Activated T-helper 17 cell treated with anti-CD3 and anti-CD28 coated beads, Interleukin-2, amount 50 U/mL, for 72 hours (primary cell): Measurements from ENCODE around the gene RPH3AL. TPM values are rescaled to one million over a fixed set of nuclear protein-coding genes. Genes with fewer than 3 reads are reported as not detected.
A peak's percentile ranks its signal among the peaks of the same experiment; 100 is the strongest.

Source experiments
- ATAC-seq: fragments of 150-1000 bp; cut with Tn5 transposase; replicated peaks from 2 replicates; pipeline ENCODE4 v1.10.0; 2021; ENCODE audit warnings: mild to moderate bottlenecking, moderate library complexity
- H3K27ac Mint-ChIP-seq: one replicate; pipeline ENCODE4 v1.8.0; 2022; ENCODE audit warnings: mixed read lengths
- H3K27me3 Mint-ChIP-seq: one replicate; pipeline ENCODE4 v1.8.0; 2022; ENCODE audit warnings: mixed read lengths
- H3K36me3 Mint-ChIP-seq: one replicate; pipeline ENCODE4 v1.8.0; 2022; ENCODE audit warnings: low read depth, mild to moderate bottlenecking, mixed read lengths
- H3K4me1 Mint-ChIP-seq: one replicate; pipeline ENCODE4 v1.8.0; 2022; ENCODE audit warnings: mixed read lengths
- H3K4me3 Mint-ChIP-seq: one replicate; pipeline ENCODE4 v1.8.0; 2022; ENCODE audit warnings: mild to moderate bottlenecking, mixed read lengths
- H3K9me3 Mint-ChIP-seq: one replicate; pipeline ENCODE4 v1.8.0; 2022; ENCODE audit warnings: mixed read lengths
- total RNA-seq, 2 donors: library from RNA; stranded (reverse); gene quantifications; one replicate each; pipeline ENCODE4 v1.2.3, GENCODE V29; 2022

The RPH3AL gene
- total RNA-seq, 2 donors from 2014 or later = 1.9 to 2.5 TPM

DNA sequence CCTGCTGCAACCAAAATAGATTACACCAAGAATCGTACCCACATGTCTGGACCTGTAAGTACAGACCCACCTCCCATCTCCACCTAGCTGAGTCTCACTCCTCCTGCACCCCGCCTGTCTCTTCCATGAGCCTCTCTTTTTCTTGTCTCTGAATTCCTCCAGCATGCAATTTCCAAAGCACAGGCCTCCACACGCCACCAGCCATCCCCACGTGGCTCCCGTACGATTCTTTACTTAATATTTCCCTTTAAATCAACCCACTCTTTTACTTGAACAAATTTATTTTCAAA, 1.2 kb downstream of the RPH3AL start:
- Mint-ChIP-seq H3K4me3 (no peak overlapping the region), H3K27ac (peak overlapping the region; percentile 13), H3K4me1 (no peaks in the 10 kb centered on the region), H3K9me3 (peaks cover under 1% of the 10 kb centered on the region), H3K27me3 (no peaks in the 10 kb centered on the region), H3K36me3 (no peaks in the 10 kb centered on the region)
- no peak for ATAC-seq

DNA sequence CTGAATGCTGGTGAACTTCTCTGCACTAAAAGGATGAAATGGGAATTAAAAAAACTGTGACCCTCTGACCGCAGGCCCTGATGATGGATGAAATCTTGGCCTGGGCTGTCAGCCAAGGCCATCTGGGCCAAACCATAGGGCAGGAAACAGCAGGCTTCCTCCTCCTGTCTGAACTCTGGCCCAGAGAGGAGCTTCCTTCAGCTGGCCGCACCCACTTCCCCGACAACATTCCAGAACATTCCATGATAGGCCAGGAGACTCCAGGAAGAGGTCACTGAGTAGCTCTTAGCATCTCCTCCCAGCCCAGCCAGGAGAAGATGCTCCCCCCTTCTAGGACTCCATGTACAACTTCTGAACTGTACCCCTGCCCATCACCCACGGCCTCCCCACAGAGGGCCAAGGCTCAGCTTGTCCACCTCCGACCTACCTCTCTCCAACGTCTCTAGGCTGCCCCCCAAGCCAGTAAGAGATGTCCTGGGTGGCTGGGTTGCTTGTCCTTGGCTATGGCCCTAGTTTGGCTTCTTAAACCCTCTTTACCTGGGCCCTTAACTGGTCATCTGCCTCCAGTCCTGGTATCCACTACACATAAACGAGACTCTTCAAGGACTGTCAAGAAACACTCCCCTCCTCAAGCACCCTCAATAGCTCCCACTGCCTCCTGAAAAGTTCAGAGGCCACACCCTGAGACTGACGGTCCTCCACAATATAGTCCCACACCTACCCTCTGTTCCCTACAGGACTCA, 1.7 kb downstream of the RPH3AL start:
- Mint-ChIP-seq H3K4me1 (no peaks in the 10 kb centered on the region), H3K27ac (peak overlapping the region; percentile 13), H3K36me3 (no peaks in the 10 kb centered on the region), H3K9me3 (no peaks in the 10 kb centered on the region), H3K27me3 (no peaks in the 10 kb centered on the region), H3K4me3 (no peak overlapping the region)
- ATAC-seq = no peak

GRCh38 chr17:349666-350065, 2.9 kb downstream of the RPH3AL start:
- Mint-ChIP-seq H3K9me3 (no peaks in the 10 kb centered on the region), H3K4me1 (no peaks in the 10 kb centered on the region), H3K4me3 (no peak overlapping the region), H3K27me3 (no peaks in the 10 kb centered on the region), H3K27ac (no peak overlapping the region), H3K36me3 (no peaks in the 10 kb centered on the region)
- ATAC-seq = no peak

GRCh38 chr17:348692-349425, 3.7 kb downstream of the RPH3AL start:
- ATAC-seq = no peak
- H3K27me3 Mint-ChIP-seq = no peaks in the 10 kb centered on the region
- no peak overlapping the region for H3K27ac Mint-ChIP-seq
- no peaks in the 10 kb centered on the region for H3K36me3 Mint-ChIP-seq
- H3K4me3 Mint-ChIP-seq = no peak overlapping the region
- H3K4me1 Mint-ChIP-seq = no peaks in the 10 kb centered on the region
- H3K9me3 Mint-ChIP-seq = peaks cover 4% of the 10 kb centered on the region

- H3K27ac Mint-ChIP-seq = no peak overlapping the region
- H3K27me3 Mint-ChIP-seq = no peaks in the 10 kb centered on the region
- no peaks in the 10 kb centered on the region for H3K36me3 Mint-ChIP-seq
- ATAC-seq = no peak
- H3K9me3 Mint-ChIP-seq = peaks cover 4% of the 10 kb centered on the region
- no peaks in the 10 kb centered on the region for H3K4me1 Mint-ChIP-seq
- no peak overlapping the region for H3K4me3 Mint-ChIP-seq
These were observed 4.6 kb downstream of the RPH3AL start for GRCh38 chr17:348012-348411.

- no peak overlapping the region for H3K4me3 Mint-ChIP-seq
- H3K9me3 Mint-ChIP-seq = peaks cover 4% of the 10 kb centered on the region
- H3K27me3 Mint-ChIP-seq = no peaks in the 10 kb centered on the region
- H3K4me1 Mint-ChIP-seq = no peaks in the 10 kb centered on the region
- H3K36me3 Mint-ChIP-seq = no peaks in the 10 kb centered on the region
- no peak overlapping the region for H3K27ac Mint-ChIP-seq
- ATAC-seq = no peak
These were observed 5.2 kb downstream of the RPH3AL start for GRCh38 chr17:347309-347899.

DNA sequence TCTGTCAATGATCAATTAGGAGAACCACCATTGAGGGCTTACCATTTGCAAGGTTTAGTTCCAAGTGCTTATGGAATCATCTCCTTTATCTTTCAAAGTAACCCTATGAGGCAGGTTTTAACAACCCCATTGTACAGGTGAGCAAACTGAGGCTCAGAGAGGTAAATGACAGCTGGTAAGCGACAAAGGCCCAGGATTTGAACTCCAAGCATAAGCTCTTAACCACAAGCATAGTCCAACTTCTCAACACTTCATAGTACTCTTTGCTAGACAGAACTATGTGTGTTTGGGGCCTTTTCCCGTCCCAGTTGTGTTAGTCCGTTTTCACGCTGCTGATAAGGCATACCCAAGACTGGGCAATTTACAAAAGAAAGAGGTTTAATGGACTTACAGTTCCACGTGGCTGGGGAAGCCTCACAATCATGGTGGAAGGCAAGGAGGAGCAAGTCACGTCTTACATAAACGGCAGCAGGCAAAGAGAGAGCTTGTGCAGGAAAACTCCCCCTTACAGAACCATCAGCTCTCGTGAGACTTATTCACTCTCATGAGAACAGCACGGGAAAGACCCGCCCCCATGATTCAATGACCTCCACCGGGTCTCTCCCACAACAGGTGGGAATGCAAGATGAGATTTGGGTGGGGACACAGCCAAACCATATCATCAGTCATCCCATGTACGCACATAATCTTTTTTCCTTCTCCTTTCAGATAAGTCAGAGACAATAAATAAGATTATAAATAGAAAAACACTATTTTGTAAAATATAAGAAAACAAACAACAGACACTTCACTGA, 6.4 kb downstream of the RPH3AL start:
- no peak for ATAC-seq
- no peaks in the 10 kb centered on the region for H3K36me3 Mint-ChIP-seq
- peaks cover 4% of the 10 kb centered on the region for H3K9me3 Mint-ChIP-seq
- H3K4me1 Mint-ChIP-seq = no peaks in the 10 kb centered on the region
- H3K27ac Mint-ChIP-seq = no peak overlapping the region
- no peak overlapping the region for H3K4me3 Mint-ChIP-seq
- no peaks in the 10 kb centered on the region for H3K27me3 Mint-ChIP-seq

DNA sequence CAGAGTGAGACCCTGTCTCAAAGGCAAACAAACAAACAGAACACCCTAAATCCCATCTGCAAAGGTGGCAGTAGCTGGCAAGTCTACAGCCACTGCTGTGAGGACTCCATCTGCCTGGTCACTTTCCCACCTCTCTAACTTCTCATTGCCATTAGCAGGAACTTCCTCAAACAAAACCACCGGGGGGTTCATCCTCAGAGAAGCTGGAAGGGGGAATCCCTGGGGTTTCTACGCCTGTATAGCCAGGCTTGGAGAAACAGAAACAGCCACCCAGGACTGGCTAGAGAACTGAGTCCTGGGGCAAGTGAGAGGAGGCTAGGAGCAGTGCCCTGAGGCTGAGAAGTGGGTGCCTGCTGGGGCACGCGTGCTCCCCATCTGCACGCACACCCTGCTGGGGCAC, 7.3 kb downstream of the RPH3AL start:
- H3K9me3 Mint-ChIP-seq = peaks cover 4% of the 10 kb centered on the region
- H3K4me1 Mint-ChIP-seq = no peaks in the 10 kb centered on the region
- H3K4me3 Mint-ChIP-seq = no peak overlapping the region
- no peak overlapping the region for H3K27ac Mint-ChIP-seq
- H3K27me3 Mint-ChIP-seq = no peaks in the 10 kb centered on the region
- no peaks in the 10 kb centered on the region for H3K36me3 Mint-ChIP-seq
- ATAC-seq = no peak

- peaks cover 4% of the 10 kb centered on the region for H3K9me3 Mint-ChIP-seq
- H3K27me3 Mint-ChIP-seq = no peaks in the 10 kb centered on the region
- no peaks in the 10 kb centered on the region for H3K36me3 Mint-ChIP-seq
- H3K4me3 Mint-ChIP-seq = no peak overlapping the region
- H3K27ac Mint-ChIP-seq = no peak overlapping the region
- no peak for ATAC-seq
- H3K4me1 Mint-ChIP-seq = no peaks in the 10 kb centered on the region
These were observed 8.5 kb downstream of the RPH3AL start for GRCh38 chr17:343875-344752.

DNA sequence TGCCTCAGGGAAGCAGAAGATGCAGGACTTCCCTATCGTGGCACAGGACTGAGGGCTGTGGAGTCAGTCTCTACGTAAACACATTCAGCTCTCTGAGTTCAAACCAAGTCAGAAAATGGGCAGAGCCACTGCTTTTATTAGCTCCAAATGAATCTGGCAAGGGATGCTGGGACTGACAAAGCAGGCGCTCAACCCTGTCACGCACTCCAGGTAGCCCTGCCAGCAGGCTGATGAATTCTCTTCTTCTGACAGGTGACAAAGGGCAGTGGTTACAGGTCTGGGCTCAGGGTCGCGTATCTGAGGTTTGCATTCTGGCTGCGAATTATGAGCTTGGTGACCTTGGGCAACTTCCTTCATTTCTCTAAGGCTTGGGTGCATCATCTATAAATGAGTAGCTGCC, 9.4 kb downstream of the RPH3AL start:
- H3K4me3 Mint-ChIP-seq = no peak overlapping the region
- H3K9me3 Mint-ChIP-seq = peaks cover 4% of the 10 kb centered on the region
- H3K27ac Mint-ChIP-seq = no peak overlapping the region
- no peaks in the 10 kb centered on the region for H3K27me3 Mint-ChIP-seq
- H3K36me3 Mint-ChIP-seq = no peaks in the 10 kb centered on the region
- no peaks in the 10 kb centered on the region for H3K4me1 Mint-ChIP-seq
- no peak for ATAC-seq

DNA sequence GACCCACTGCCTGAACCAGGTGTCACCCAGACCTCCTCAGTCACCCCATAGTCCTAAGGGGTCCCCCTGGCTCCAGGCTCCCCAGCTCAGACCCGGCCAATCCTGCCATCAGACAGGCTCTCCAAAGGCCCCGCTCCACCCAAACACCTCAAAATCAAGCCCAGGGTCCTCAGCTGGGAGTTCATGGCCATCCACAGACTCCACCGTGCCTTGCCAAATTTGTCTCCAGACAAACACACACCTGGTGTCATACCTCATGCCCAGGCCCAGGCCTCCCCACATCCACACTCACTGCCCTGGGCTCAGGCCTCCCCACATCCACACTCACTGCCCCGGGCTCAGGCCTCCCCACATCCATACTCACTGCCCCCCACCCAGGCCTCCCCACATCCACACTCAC, 12.5 kb downstream of the RPH3AL start:
- ATAC-seq = no peak
- Mint-ChIP-seq H3K36me3 (no peaks in the 10 kb centered on the region), H3K4me1 (no peaks in the 10 kb centered on the region), H3K9me3 (peaks cover 4% of the 10 kb centered on the region), H3K4me3 (no peak overlapping the region), H3K27me3 (peaks cover 4% of the 10 kb centered on the region), H3K27ac (no peak overlapping the region)

DNA sequence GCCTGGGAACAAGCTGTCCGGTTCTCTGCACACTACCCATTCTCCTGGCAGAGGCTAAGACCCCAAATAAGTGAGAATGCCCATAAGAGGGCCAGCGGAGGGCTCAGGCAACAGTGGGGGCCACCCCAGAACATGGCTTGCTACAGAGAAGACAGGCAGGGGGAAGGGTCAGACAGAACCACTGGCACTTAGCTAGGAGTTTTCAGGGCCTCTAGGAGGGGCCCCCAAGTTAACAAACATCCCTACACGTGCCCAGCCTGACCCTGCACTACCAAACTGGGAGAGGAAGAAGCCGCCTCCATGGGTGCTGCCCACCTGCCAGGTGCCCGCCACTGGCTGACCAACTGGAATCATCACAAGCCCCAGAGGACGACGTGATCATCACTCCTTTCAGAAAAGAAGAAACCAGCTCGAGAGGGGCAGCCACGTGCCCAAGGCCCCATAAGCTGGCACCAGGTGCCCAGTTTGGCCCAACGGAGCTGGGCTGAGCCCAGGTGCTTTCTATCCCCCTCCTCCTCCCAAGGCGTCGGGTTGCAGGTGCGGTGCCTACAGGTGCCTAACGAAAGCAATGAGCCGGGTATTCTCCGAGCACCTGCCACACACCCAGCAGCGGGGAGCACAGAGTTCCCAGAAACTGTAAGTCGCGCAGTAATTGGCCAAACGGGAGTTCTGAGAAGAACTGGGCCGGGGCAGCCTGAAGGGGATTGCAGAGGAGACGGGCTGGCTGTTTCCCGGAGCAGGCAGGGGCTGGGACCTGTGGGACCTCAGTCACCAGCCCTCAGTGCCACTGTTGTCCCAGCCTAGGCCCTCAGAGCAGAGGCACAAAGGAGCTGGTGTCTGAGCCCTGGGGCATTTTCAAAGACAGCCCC, 13.2 kb downstream of the RPH3AL start:
- Mint-ChIP-seq H3K27ac (no peak overlapping the region), H3K4me1 (no peaks in the 10 kb centered on the region), H3K27me3 (peaks cover 4% of the 10 kb centered on the region), H3K9me3 (peaks cover 4% of the 10 kb centered on the region), H3K4me3 (no peak overlapping the region), H3K36me3 (no peaks in the 10 kb centered on the region)
- ATAC-seq = no peak

DNA sequence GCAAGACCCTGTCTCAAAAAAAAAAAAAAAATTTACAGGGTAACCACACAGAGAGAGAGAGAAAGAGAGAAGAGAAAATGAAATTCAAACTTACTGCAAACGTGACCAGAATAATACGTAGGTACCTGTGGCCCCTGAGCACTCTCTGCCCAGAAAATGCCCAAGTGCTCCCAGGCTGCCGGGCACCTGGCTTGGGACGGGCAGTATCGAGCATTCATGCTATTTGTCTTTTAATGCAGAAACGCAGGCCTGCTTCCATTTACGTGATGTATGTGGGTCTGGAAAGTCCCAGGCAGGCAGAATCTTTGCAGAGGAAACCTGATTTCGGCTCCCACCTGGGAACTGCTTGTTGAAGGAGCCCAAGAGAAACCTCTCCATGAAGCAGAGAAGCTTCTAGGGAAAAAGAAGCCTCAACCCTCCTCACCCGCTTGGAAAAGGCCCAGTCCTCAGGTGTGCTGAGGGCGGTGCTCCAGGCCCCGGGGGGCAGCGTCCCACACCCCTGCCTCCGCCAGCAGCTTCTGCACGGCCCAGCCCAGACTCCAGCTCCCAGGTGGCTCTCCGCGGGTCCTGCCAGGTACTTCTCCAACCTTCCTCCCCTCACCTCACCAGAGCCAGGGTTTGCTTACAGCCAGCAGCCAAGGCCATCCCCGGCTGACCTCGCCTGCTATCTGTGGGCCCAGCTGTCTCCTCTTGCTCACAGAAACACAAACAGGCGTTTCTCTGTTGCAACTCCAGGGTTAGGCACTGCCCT, 14.0 kb downstream of the RPH3AL start:
- Mint-ChIP-seq H3K4me1 (no peaks in the 10 kb centered on the region), H3K9me3 (no peaks in the 10 kb centered on the region), H3K27ac (peak overlapping the region; percentile 50), H3K27me3 (peaks cover 4% of the 10 kb centered on the region), H3K4me3 (peak overlapping the region; percentile 26), H3K36me3 (no peaks in the 10 kb centered on the region)
- no peak for ATAC-seq
